Calu3 (cell line): ENCODE results near the gene JAG1. TPM values are rescaled to one million over a fixed set of nuclear protein-coding genes. Genes with fewer than 3 reads are reported as not detected.

Experiments
- BruUV-seq: library from RNA; stranded (reverse); fragments of 400-500 nt; replicated peaks from 2 replicates; lab custom pipeline; 2021; lab: Mats Ljungman, UMichigan
- CTCF ChIA-PET: fragments of 300-600 bp; sonication (Branson Sonifier 250); formaldehyde crosslinking; loops from one replicate; lab custom pipeline; 2022; ENCODE audit warnings: antibody characterized with exemption; lab: Charles Lee
- DNase-seq: peaks from one replicate; pipeline ENCODE4 v3.0.0; 2022
- H3K27ac Mint-ChIP-seq: one replicate; pipeline ENCODE4 v1.8.0; 2022; ENCODE audit warnings: mixed read lengths; ENCODE audit not compliant: unreplicated experiment
- H3K27me3 Mint-ChIP-seq: one replicate; pipeline ENCODE4 v1.8.0; 2022; ENCODE audit warnings: mixed read lengths; ENCODE audit not compliant: unreplicated experiment
- H3K36me3 Mint-ChIP-seq: one replicate; pipeline ENCODE4 v1.8.0; 2022; ENCODE audit warnings: mild to moderate bottlenecking, moderate library complexity, mixed read lengths; ENCODE audit not compliant: insufficient read depth, unreplicated experiment
- H3K4me1 Mint-ChIP-seq: one replicate; pipeline ENCODE4 v1.8.0; 2022; ENCODE audit warnings: mild to moderate bottlenecking, low read depth, mixed read lengths; ENCODE audit not compliant: unreplicated experiment
- H3K4me3 Mint-ChIP-seq: one replicate; pipeline ENCODE4 v1.8.0; 2022; ENCODE audit warnings: mild to moderate bottlenecking, low read depth, moderate library complexity, mixed read lengths; ENCODE audit not compliant: unreplicated experiment
- H3K9me3 Mint-ChIP-seq: one replicate; pipeline ENCODE4 v1.8.0; 2022; ENCODE audit warnings: low read depth, mixed read lengths; ENCODE audit not compliant: unreplicated experiment
- CTCF ChIP-seq: fragments of 200-600 bp; IDR thresholded peaks from one replicate; pipeline ENCODE4 v1.8.0; 2022; ENCODE audit warnings: antibody characterized with exemption; ENCODE audit not compliant: unreplicated experiment
- intact Hi-C: fragments of 100-400 bp; cut with micrococcal nuclease; formaldehyde crosslinking; loops from one replicate; pipeline ENCODE4 v1.10.0; 2022; ENCODE audit not compliant: unreplicated experiment
- total RNA-seq: library from RNA; stranded (reverse); gene quantifications from 2 replicates; pipeline ENCODE4 v1.2.3, GENCODE V29; 2022

Gene JAG1
- total RNA-seq, 1 experiment from 2014 or later, result 245 TPM

GRCh38 chr20:10665791-10666190, 8.0 kb downstream of the JAG1 start:
- BruUV-seq, result no TSS peak
- TF ChIP-seq CTCF, result no peak
- Mint-ChIP-seq H3K27ac (peak overlapping the region; percentile 85), H3K27me3 (no peaks in the 10 kb centered on the region), H3K9me3 (no peaks in the 10 kb centered on the region), H3K4me1 (peaks cover 55% of the 10 kb centered on the region), H3K4me3 (peak overlapping the region; percentile 82), H3K36me3 (peaks cover 100% of the 10 kb centered on the region)
- no peak for DNase-seq
- CTCF ChIA-PET, result interaction anchor here (0.9 to 1.8 kb wide), 2 partner anchors 274 to 601 kb away, joined by 3 to 4 read pairs; no protein-coding TSS in a partner anchor
- intact Hi-C loops, result loop anchor here (10.0 kb wide), 1 partner anchor 111 kb away; no protein-coding TSS in a partner anchor

GRCh38 chr20:10665027-10665561, 8.7 kb downstream of the JAG1 start:
- Mint-ChIP-seq H3K4me3 (peak overlapping the region; percentile 82), H3K27ac (peak overlapping the region; percentile 85), H3K27me3 (no peaks in the 10 kb centered on the region), H3K4me1 (peaks cover 62% of the 10 kb centered on the region), H3K9me3 (no peaks in the 10 kb centered on the region), H3K36me3 (peaks cover 100% of the 10 kb centered on the region)
- TF ChIP-seq CTCF, result no peak
- intact Hi-C loops, result loop anchor here (10.0 kb wide), 1 partner anchor 110 kb away; no protein-coding TSS in a partner anchor
- BruUV-seq, result no TSS peak
- CTCF ChIA-PET, result interaction anchor here (0.6 to 1.8 kb wide), 2 partner anchors 65 to 602 kb away, joined by 3 to 4 read pairs; no protein-coding TSS in a partner anchor
- DNase-seq, result no peak

- intact Hi-C loops, result loop anchor here (10.0 kb wide), 1 partner anchor 109 kb away; no protein-coding TSS in a partner anchor
- peak overlapping the region; percentile 82 for H3K4me3 Mint-ChIP-seq
- H3K27me3 Mint-ChIP-seq, result no peaks in the 10 kb centered on the region
- no peak for TF ChIP-seq CTCF
- H3K9me3 Mint-ChIP-seq, result no peaks in the 10 kb centered on the region
- DNase-seq, result no peak
- peaks cover 68% of the 10 kb centered on the region for H3K4me1 Mint-ChIP-seq
- peaks cover 99% of the 10 kb centered on the region for H3K36me3 Mint-ChIP-seq
- peak overlapping the region; percentile 84 for H3K27ac Mint-ChIP-seq
- no TSS peak for BruUV-seq
- CTCF ChIA-PET, result no interaction called here
These were observed 10.0 kb downstream of the JAG1 start for GRCh38 chr20:10663756-10664155.

GRCh38 chr20:10662661-10663458, 10.9 kb downstream of the JAG1 start:
- Mint-ChIP-seq H3K36me3 (peaks cover 99% of the 10 kb centered on the region), H3K4me1 (peaks cover 71% of the 10 kb centered on the region), H3K4me3 (peak overlapping the region; percentile 82), H3K27ac (no peak overlapping the region), H3K9me3 (no peaks in the 10 kb centered on the region), H3K27me3 (no peaks in the 10 kb centered on the region)
- intact Hi-C loops, result loop anchor here (10.0 kb wide), 1 partner anchor 108 kb away; no protein-coding TSS in a partner anchor
- CTCF ChIA-PET, result no interaction called here
- TF ChIP-seq CTCF, result no peak
- BruUV-seq, result no TSS peak
- DNase-seq, result no peak
